ENCODE data around the gene FLACC1.
"Not testable (repeated sequence)": the region's sequence is repeated elsewhere in the genome, so short reads cannot be mapped to it uniquely, and the experiment has no call there.

Gene FLACC1

DNA sequence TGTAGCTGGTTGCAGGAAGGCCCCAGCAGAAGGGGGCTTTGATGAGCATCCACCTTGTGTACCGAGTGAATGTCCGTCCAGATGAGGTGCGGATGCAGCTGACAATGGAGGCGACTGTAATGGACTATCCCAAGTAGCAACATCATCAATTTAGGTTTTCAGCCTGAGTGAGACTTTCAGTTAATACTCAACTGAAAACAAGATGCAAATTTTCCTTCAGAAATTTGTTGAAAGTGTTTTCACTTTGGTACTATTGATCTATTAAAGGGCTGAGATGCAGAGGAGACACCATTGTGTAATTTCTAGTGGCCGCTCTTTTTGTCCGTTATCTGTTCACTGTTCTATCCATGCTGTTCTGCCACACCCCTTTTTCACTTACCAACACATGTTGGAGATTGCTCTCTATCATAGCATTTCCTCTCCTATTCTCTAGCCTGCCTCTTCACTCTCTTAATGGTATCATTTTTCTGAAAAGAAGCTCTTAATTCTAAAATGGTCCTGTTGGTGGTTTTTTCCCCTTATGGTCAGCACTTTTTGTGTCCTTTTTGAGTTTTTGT, 108.8 kb downstream of the FLACC1 start:
- no peak for DNase-seq

DNA sequence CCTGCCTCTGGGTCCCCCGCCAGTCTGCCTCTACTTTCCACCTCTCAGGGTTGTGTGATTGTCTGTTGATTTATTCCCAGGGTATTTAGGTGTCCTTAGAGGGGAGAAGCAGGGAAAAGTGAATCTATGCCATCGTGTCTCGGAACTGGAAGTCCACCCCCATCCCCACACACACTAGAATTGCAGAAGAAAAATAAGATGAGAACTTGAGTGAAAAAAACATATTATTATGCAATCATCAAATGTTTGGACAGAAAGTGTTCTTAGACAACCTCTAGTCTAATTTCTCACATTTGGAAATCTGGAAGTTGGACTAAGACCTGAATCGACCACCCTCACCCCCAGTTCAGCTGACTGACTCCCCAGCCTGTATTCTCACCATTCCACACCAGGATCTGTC, 110.9 kb downstream of the FLACC1 start:
- DNase-seq: no peak

GRCh38 chr2:201244829-201245228, 112.3 kb downstream of the FLACC1 start:
- DNase-seq: no peak

- no peak for DNase-seq
Measured at GRCh38 chr2:201242571-201243277, 114.4 kb downstream of the FLACC1 start.

GRCh38 chr2:201239167-201239935, 117.8 kb downstream of the FLACC1 start:
- DNase-seq: not testable (repeated sequence)
